Measurements from ENCODE around the gene PIEZO1. TPM values are rescaled to one million over a fixed set of nuclear protein-coding genes. Genes with fewer than 3 reads are reported as not detected.

The PIEZO1 gene
- total RNA-seq, 1 experiment from 2014 or later: 71.1 TPM

GRCh38 chr16:88667461-88667860, 117.6 kb downstream of the PIEZO1 start:
- H3K4ac ChIP-seq (ENCODE audit: low read depth, low read length): no peak overlapping the region
- H3K14ac ChIP-seq (ENCODE audit: insufficient read depth, low read length): no peak overlapping the region; the same call in 1 of the 2 replicates
- no peak overlapping the region for H2BK120ac ChIP-seq (ENCODE audit: low read depth, low read length, poor library complexity, severe bottlenecking)
- no peak overlapping the region for H3K9ac ChIP-seq (ENCODE audit: extremely low read depth, insufficient read length, low read length)
- Mint-ChIP-seq H3K9me3 (peaks cover 3% of the 10 kb centered on the region in 2 experiments; a peak in 2 of 5 replicates), H3K36me3 (ENCODE audit: insufficient read depth in 1 of 3, low read depth in 3 of 3) (peaks cover 13 to 25% (median 16%) of the 10 kb centered on the region in 3 experiments), H3K4me1 (peaks cover 7 to 10% of the 10 kb centered on the region in 2 experiments), H3K27me3 (ENCODE audit: low read depth) (no peaks in the 10 kb centered on the region; the same call in none of the 2 replicates), H3K27ac (peak overlapping the region in 2 of 3 experiments; percentile 83 to 95; a peak in 3 of 7 replicates), H3K4me3 (no peak overlapping the region)
- no peaks in the 10 kb centered on the region for H3K9me3 ChIP-seq (ENCODE audit: control insufficient read depth, low read depth, low read length)
- no peaks in the 10 kb centered on the region for H3K79me2 ChIP-seq (ENCODE audit: insufficient read depth, low read length)
- no peaks in the 10 kb centered on the region for H3K79me1 ChIP-seq (ENCODE audit: insufficient read depth, low read depth, low read length, poor library complexity, severe bottlenecking)
- H2BK5ac ChIP-seq (ENCODE audit: insufficient read length, low read length): no peak overlapping the region
- no peak overlapping the region for H3K23ac ChIP-seq (ENCODE audit: insufficient read length, low read depth, low read length)
- H4K5ac ChIP-seq (ENCODE audit: insufficient read length, low read depth, low read length): no peak overlapping the region
- H3T11ph ChIP-seq (ENCODE audit: low read length): no peak overlapping the region
- no peak overlapping the region for H3K18ac ChIP-seq (ENCODE audit: insufficient read length, low read depth, low read length)
- H4K8ac ChIP-seq (replicated peaks; ENCODE audit: insufficient read length, low read depth, low read length): no peak overlapping the region
- no peak overlapping the region for H2BK15ac ChIP-seq (ENCODE audit: low read depth, low read length)
- no peak overlapping the region for H2BK12ac ChIP-seq (ENCODE audit: insufficient read length, low read depth, low read length)
- H3K27me3 ChIP-seq (ENCODE audit: insufficient read depth, low read length): no peaks in the 10 kb centered on the region
- H3K4me2 ChIP-seq (ENCODE audit: insufficient read depth, insufficient read length, low read length): no peak overlapping the region
- TF ChIP-seq, protein P1, sequence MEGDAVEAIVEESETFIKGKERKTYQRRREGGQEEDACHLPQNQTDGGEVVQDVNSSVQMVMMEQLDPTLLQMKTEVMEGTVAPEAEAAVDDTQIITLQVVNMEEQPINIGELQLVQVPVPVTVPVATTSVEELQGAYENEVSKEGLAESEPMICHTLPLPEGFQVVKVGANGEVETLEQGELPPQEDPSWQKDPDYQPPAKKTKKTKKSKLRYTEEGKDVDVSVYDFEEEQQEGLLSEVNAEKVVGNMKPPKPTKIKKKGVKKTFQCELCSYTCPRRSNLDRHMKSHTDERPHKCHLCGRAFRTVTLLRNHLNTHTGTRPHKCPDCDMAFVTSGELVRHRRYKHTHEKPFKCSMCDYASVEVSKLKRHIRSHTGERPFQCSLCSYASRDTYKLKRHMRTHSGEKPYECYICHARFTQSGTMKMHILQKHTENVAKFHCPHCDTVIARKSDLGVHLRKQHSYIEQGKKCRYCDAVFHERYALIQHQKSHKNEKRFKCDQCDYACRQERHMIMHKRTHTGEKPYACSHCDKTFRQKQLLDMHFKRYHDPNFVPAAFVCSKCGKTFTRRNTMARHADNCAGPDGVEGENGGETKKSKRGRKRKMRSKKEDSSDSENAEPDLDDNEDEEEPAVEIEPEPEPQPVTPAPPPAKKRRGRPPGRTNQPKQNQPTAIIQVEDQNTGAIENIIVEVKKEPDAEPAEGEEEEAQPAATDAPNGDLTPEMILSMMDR (conservative IDR thresholded peaks at IDR 0.05): peak; percentile 28; the same call in 2 of the 3 replicates
- H4K20me1 ChIP-seq (ENCODE audit: control insufficient read depth, insufficient read depth, insufficient read length): no peaks in the 10 kb centered on the region
- H3K23me2 ChIP-seq (ENCODE audit: insufficient read length, low read depth, low read length, poor library complexity, severe bottlenecking): peaks cover 5% of the 10 kb centered on the region
- no peak for DNase-seq
- H3K4me1 ChIP-seq (ENCODE audit: insufficient read depth, low read length): no peaks in the 10 kb centered on the region
- WGBS (ENCODE audit: extremely low coverage, insufficient read length, low lambda C conversion rate): no CpG with 5 or more reads among the region's 5 CpGs
- H3K27ac ChIP-seq (ENCODE audit: insufficient read length, low read depth, low read length): no peak overlapping the region
- no peak overlapping the region for H3K56ac ChIP-seq (ENCODE audit: insufficient read length, low read depth, low read length)
- H2AFZ ChIP-seq (ENCODE audit: low read length): no peak overlapping the region
- no peak overlapping the region for H2AK5ac ChIP-seq (ENCODE audit: insufficient read length, low read length)
- no peak overlapping the region for H2BK20ac ChIP-seq (ENCODE audit: low read depth, low read length, poor library complexity, severe bottlenecking)
- H4K91ac ChIP-seq (ENCODE audit: insufficient read length, low read depth, low read length): no peak overlapping the region
